GM19455 (cell line): Measurements from ENCODE around the gene ARL14EP.

Source experiments
- ATAC-seq: cut with Tn5 transposase; IDR thresholded peaks from one replicate; pipeline ENCODE4 v1.9.1; 2021; ENCODE audit not compliant: unreplicated experiment

ARL14EP gene

GRCh38 chr11:30326114-30326778 lies 3.3 kb downstream of the ARL14EP start:
- no peak for ATAC-seq

- no peak for ATAC-seq
Measured at GRCh38 chr11:30326906-30327305, 4.0 kb downstream of the ARL14EP start.

GRCh38 chr11:30328681-30329080 lies 5.8 kb downstream of the ARL14EP start:
- no peak for ATAC-seq

- no peak for ATAC-seq
Measured at GRCh38 chr11:30329150-30329940, 6.4 kb downstream of the ARL14EP start.

- ATAC-seq, result no peak
Measured at GRCh38 chr11:30333405-30333804, 10.5 kb downstream of the ARL14EP start.

GRCh38 chr11:30342736-30343166 lies 19.8 kb downstream of the ARL14EP start:
- peak; percentile 97 for ATAC-seq

- no peak for ATAC-seq
Measured at GRCh38 chr11:30344085-30344484, 21.2 kb downstream of the ARL14EP start.

GRCh38 chr11:30345644-30346043 lies 22.7 kb downstream of the ARL14EP start:
- no peak for ATAC-seq

- no peak for ATAC-seq
Measured at GRCh38 chr11:30346068-30346688, 23.3 kb downstream of the ARL14EP start.

- ATAC-seq, result no peak
Measured at GRCh38 chr11:30348035-30348434, 25.1 kb downstream of the ARL14EP start.

- ATAC-seq, result no peak
Measured at GRCh38 chr11:30349885-30350284, 27.0 kb downstream of the ARL14EP start.

GRCh38 chr11:30350384-30350783 lies 27.5 kb downstream of the ARL14EP start:
- no peak for ATAC-seq

- no peak for ATAC-seq
Measured at GRCh38 chr11:30351061-30351460, 28.2 kb downstream of the ARL14EP start.

- no peak for ATAC-seq
Measured at GRCh38 chr11:30356391-30356790, 33.5 kb downstream of the ARL14EP start.

- ATAC-seq, result no peak
Measured at GRCh38 chr11:30357872-30358271, 35.0 kb downstream of the ARL14EP start.

GRCh38 chr11:30358536-30358935 lies 35.6 kb downstream of the ARL14EP start:
- ATAC-seq, result no peak

GRCh38 chr11:30360741-30361140 lies 37.8 kb downstream of the ARL14EP start:
- no peak for ATAC-seq

- no peak for ATAC-seq
Measured at GRCh38 chr11:30364139-30364836, 41.4 kb downstream of the ARL14EP start.

- no peak for ATAC-seq
Measured at GRCh38 chr11:30364837-30365482, 42.1 kb downstream of the ARL14EP start.

- peak; percentile 64 for ATAC-seq
Measured at GRCh38 chr11:30365793-30366517, 43.1 kb downstream of the ARL14EP start.
